ENCODE results near the gene TRIML1.
"Not testable (repeated sequence)": the region's sequence is repeated elsewhere in the genome, so short reads cannot be mapped to it uniquely, and the experiment has no call there.

The TRIML1 gene

DNA sequence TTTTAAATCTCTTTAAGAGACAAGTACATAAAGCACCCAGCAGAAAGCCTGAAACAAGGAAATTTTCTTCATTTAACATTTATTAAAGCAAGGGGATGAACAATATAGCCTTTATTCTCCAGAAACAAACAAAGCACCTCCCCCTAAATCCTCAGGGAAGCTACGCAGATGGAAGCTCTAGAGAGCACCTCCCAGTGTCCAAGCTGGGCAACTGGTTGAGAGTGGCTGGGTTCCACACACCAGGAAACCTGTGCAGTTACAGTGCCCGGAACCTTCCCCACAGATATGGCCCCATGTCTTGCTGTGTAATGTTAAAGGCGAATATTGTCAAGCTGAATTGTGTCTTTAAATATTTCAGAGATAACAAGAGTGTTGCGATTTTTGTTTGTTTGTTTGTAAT, 8.9 kb upstream of the TRIML1 start:
- no peak for TF ChIP-seq GATA1 (IDR thresholded peaks at IDR 0.05; ENCODE audit: low read depth, low read length)
- TF ChIP-seq POLR2A (IDR thresholded peaks at IDR 0.05; ENCODE audit: low read length) = no peak
- DNase-seq = no peak

DNA sequence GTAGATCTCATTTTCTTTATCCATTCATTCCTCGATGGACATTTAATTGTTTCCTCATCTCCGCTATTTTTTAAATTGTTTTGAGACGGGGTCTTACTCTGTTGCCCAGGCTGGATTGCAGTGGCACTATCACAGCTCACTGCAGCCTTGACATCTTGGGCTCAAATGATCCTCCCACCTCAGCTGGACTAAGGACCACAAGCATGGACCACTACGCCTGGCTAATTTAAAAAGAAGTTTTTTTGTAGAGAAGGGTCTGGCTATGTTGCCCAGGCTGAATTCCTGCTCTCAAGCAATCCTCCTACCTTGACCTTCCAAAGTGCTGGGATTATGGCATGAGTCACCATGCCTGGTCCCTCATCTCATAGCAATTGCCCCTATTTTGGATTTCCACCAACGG, 7.0 kb upstream of the TRIML1 start:
- TF ChIP-seq POLR2A (IDR thresholded peaks at IDR 0.05; ENCODE audit: low read length) (no peak), GATA1 (IDR thresholded peaks at IDR 0.05; ENCODE audit: low read depth, low read length) (no peak)
- DNase-seq = no peak

DNA sequence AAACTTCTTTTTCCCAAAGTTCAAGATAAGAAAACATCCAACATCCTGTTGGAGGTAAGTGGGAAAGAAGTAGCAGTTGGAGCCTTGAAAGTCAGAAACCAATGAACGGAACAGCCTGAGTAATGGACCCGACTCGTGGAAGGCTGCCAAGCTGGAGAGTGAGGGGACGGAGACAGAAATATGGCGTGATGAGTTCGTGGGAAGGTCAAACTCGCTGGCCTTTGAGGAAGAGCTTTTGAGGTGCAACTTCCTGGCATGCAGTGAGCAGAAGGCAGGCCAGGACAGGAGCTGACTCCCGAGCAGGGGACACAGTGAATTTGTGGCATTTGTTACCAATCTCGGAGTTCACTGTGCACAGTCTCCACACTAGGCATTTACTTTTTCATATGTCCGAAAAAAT, 1.0 kb upstream of the TRIML1 start:
- DNase-seq = no peak
- TF ChIP-seq GATA1 (IDR thresholded peaks at IDR 0.05; ENCODE audit: low read depth, low read length) (no peak), POLR2A (IDR thresholded peaks at IDR 0.05; ENCODE audit: low read length) (no peak)

DNA sequence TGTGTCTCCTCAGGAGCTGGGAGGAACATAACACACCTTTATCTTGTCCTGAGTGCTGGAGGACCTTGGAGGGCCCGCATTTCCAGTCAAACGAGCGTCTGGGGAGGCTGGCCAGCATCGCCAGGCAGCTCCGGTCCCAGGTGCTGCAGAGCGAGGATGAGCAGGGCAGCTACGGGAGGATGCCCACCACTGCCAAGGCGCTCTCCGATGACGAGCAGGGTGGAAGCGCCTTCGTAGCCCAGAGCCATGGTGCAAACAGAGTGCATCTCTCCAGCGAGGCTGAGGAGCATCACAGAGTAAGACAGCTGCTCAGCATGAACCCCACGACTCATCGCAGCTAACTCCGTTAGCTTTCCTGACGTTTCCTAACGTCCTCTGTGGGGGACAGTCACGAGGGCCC, 430 bp downstream of the TRIML1 start:
- no peak for TF ChIP-seq POLR2A (IDR thresholded peaks at IDR 0.05; ENCODE audit: low read length)
- no peak for TF ChIP-seq GATA1 (IDR thresholded peaks at IDR 0.05; ENCODE audit: low read depth, low read length)
- DNase-seq = no peak

DNA sequence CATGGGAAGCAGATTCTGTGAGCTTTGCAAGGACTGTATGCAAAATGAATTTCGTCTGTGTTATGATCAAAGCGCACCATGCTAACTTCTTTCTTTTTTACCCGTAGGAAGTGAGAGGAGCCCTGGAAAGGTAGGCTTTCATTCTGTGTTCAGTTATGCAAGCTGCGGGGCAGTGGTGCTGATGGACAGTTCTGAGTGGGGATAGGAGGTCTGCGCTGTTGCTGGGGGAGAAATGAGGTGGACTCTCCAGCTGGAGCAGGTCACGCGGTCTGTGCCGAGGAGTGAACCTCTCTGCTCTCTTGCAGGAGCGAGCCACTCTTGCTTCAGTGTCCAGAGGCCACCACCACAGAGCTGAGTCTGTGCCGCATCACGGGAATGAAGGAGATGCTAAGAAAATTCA, 4.5 kb downstream of the TRIML1 start:
- no peak for DNase-seq
- TF ChIP-seq POLR2A (IDR thresholded peaks at IDR 0.05; ENCODE audit: low read length) (no peak), GATA1 (IDR thresholded peaks at IDR 0.05; ENCODE audit: low read depth, low read length) (no peak)

DNA sequence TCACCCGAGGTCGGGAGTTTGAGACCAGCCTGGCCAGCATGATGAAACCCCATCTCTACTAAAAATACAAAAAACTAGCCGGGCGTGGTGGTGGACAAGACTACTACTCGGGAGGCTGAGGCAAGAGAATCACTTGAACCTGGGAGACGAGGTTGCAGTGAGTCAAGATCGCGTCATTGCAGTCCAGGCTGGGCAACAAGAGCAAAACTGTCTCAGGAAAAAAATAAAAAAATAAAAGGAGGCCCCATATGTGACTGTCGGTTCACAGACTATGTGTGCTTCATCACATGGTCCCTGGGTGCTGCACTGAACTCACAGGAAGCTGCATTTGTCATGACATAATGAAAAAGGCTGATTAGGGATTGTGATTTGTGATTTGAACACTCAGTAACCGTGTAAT, 6.4 kb downstream of the TRIML1 start:
- TF ChIP-seq GATA1 (IDR thresholded peaks at IDR 0.05; ENCODE audit: low read depth, low read length) (no peak), POLR2A (IDR thresholded peaks at IDR 0.05; ENCODE audit: low read length) (no peak)
- DNase-seq = no peak

DNA sequence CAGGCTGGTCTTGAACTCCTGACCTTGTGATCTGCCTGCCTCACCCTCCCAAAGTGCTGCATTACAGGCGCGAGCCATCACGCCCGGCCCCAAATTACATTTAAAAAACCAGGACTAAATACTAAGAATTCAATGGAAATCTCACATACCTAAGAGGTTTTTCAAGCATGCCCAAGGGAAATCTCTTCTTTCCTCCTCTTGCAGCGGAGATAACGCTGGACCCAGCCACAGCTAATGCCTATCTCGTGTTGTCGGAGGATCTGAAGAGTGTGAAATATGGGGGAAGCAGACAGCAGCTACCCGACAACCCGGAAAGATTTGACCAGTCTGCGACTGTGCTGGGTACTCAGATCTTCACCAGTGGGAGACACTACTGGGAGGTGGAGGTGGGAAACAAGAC, 7.4 kb downstream of the TRIML1 start:
- DNase-seq = no peak
- TF ChIP-seq POLR2A (IDR thresholded peaks at IDR 0.05; ENCODE audit: low read length) = no peak
- TF ChIP-seq GATA1 (IDR thresholded peaks at IDR 0.05; ENCODE audit: low read depth, low read length) = no peak

DNA sequence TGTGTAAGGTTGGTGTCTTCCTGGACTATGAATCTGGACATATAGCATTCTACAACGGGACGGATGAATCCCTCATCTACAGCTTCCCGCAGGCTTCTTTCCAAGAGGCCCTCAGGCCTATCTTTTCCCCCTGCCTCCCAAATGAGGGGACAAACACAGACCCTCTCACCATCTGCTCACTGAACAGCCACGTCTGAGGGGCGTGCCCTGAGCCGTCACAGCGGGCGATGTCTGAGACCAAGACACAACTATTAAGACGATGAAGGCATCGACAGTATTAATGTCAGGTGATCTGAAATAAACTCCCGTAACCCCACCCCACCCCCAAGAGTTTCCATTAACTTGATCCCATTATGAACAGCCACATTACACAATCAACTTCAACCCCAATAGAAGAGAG, 7.9 kb downstream of the TRIML1 start:
- no peak for DNase-seq
- TF ChIP-seq GATA1 (IDR thresholded peaks at IDR 0.05; ENCODE audit: low read depth, low read length) = no peak
- no peak for TF ChIP-seq POLR2A (IDR thresholded peaks at IDR 0.05; ENCODE audit: low read length)

DNA sequence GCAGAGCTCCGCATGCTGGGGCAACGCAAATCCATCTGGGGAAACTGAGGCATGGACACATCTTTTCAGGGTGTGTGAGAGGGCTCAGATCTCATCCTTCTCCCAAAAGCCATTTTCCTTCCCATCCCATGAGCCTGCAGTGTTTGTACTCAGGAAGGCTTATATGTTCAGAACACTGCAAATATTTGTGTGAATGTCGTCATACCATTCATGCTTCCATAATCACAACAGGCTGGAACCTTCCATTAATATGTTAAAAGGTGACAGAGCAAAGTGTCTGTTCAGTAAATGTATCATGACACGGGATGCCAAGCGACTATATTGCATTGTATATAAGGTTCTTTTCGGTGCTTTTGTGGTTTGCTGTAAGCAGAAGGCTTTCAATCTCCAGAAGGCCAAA, 8.5 kb downstream of the TRIML1 start:
- TF ChIP-seq POLR2A (IDR thresholded peaks at IDR 0.05; ENCODE audit: low read length) (no peak), GATA1 (IDR thresholded peaks at IDR 0.05; ENCODE audit: low read depth, low read length) (no peak)
- no peak for DNase-seq

DNA sequence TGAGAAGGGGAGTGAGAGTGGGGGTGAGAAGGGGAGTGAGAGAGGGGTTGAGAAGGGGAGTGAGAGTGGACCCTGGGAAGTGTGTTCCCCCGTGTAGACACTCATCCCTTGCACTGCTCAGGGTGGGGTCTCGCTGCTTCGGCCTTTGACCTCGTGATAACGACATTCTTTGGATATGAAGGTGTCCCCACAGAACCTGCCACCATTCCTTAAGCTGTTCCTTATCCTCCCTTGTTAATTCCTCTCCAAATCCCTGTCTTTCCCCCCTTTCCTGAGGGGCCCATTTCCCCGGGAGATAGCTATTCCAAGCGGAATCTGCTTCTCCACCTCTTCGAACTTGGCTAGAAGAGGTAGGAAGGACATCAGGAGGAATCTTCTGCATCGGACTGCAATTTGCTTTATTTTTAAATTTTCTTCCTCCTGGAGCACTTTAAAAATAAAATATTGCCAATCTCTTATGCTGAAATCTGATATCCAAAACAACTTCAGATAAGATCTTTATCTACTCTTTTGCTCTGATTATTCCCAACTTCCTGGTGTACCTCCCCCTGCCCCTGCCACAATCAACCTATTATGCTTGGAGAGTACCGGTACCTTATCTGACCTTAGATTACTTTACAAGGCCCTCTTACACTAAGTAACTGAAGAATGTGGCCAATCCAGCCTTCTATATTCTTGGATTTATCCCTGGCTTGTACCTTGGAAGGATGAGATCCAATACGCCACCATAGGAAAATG, 15.6 kb downstream of the TRIML1 start:
- no peak for TF ChIP-seq POLR2A (IDR thresholded peaks at IDR 0.05; ENCODE audit: low read length)
- TF ChIP-seq GATA1 (IDR thresholded peaks at IDR 0.05; ENCODE audit: low read depth, low read length) = no peak
- no peak for DNase-seq

DNA sequence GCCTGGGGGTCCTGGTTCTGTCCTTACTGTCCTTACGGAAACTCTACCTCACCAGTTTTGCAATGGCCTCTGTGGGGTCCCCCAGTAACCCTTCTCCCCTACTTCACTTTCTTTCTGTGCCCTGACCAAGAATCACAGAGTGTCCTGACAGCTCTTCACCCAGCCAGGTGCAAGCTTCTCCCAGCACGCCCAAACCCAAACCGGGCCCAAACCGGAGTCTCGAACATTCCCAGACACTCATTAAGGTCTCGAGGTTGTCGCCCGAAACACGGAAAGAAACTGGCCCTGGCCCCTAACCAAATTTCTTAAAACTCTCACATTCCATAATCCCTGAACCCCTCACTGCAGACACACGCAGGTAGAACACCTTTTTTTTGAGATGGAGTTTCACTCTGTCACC, 19.1 kb downstream of the TRIML1 start:
- DNase-seq = no peak
- TF ChIP-seq GATA1 (IDR thresholded peaks at IDR 0.05; ENCODE audit: low read depth, low read length) (no peak), POLR2A (IDR thresholded peaks at IDR 0.05; ENCODE audit: low read length) (no peak)

DNA sequence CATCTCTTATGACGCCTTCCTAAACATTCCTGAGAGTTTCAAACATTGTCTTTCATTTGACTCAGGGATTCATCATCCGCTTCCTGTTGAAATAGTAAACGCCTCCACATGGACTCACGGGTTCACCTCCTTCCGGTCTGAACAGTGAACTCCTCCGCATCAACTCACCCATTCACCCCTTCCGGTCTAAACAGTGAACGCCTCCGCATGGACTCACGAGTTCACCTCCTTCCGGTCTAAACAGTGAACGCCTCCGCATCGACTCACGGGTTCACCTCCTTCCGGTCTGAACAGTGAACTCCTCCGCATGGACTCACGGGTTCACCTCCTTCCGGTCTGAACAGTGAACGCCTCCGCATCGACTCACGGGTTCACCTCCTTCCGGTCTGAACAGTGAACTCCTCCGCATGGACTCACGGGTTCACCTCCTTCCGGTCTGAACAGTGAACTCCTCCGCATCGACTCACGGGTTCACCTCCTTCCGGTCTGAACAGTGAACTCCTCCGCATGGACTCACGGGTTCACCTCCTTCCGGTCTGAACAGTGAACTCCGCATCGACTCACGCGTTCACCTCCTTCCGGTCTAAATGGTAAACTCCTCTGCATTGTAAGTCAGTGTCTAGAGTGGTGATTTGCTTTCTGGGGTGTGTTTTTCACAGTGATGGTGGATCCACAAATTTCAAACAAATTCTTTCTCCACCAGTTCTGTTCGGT, 20.4 kb downstream of the TRIML1 start:
- not testable (repeated sequence) for DNase-seq

DNA sequence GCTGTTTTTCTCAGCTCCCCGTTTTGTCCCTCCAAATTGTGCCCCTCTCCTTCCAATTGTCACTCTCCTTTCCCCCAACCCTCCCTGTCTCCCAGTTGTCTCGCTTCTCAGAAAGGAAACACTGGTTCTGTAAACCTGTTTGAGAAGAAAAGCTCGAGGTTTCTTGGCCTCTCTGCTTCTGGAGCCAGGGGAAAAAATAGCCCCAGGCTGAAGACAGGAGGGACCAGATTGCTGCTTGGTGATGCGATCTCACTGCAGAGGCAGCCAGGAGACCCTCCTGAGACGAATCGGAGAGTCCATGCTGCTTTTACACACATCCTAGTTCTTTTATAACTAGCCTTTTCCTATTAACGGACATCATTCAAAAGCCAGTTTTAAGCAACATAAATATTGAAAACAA, 21.2 kb downstream of the TRIML1 start:
- DNase-seq = no peak

DNA sequence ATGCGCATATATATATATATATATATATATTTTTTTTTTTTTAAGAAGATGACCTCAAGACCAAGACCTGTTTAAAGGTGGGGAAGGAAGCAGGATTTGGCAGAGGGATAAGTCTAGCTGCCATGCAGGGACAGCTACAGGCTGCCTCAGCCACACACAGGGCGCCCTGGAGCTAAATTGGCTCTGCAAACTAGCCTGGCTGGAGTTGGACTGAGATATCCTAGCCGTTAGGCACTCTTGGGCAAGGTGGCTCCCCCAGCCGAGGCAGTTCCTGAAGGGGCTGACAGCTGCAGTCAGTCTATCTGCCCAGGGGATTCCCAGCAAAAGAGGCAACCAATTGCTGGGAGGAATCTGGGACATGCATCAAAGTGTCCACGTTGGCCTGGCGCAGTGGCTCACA, 21.9 kb downstream of the TRIML1 start:
- no peak for TF ChIP-seq GATA1 (IDR thresholded peaks at IDR 0.05; ENCODE audit: low read depth, low read length)
- TF ChIP-seq POLR2A (IDR thresholded peaks at IDR 0.05; ENCODE audit: low read length) = no peak
- DNase-seq = no peak

More for the DNA sequence above, 21.2 kb downstream of the TRIML1 start:
- no peak for TF ChIP-seq POLR2A (IDR thresholded peaks at IDR 0.05; ENCODE audit: low read length)
- TF ChIP-seq GATA1 (IDR thresholded peaks at IDR 0.05; ENCODE audit: low read depth, low read length) = no peak

DNA sequence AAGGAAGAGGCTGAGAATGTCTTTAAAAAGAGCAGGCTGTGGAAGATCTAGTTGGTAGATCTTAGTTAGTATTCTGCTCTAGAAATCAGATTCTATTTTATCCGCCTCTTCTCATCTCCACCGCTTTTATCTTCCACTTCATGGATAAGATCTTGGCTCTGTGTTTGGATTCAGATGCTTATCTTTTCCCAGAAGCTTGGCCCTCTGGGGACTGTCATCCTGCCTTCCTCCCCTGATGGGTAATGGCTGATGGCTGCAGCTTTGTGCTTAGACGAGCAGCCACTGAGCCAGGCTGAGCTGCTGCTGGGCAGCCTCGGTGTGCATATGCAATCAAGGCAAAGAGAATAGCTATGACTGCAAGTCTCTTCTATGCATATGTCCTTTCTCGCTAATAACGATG, 23.5 kb downstream of the TRIML1 start:
- no peak for DNase-seq
- no peak for TF ChIP-seq POLR2A (IDR thresholded peaks at IDR 0.05; ENCODE audit: low read length)
- no peak for TF ChIP-seq GATA1 (IDR thresholded peaks at IDR 0.05; ENCODE audit: low read depth, low read length)

All from erythroblast (primary cell).